G401.6 (cell line): Measurements from ENCODE around the gene TEPSIN.

Source experiments
- FAIRE-seq: peaks from 2 replicates; lab custom pipeline; 2012; peaks lifted over from hg19 to GRCh38; lab: Jason Lieb, UNC

Gene TEPSIN

GRCh38 chr17:81267390-81268067 lies 28.7 kb upstream of the TEPSIN start:
- no peak for FAIRE-seq

- FAIRE-seq = no peak
Measured at GRCh38 chr17:81265576-81265975, 26.7 kb upstream of the TEPSIN start.

- no peak for FAIRE-seq
Measured at GRCh38 chr17:81264640-81265039, 25.8 kb upstream of the TEPSIN start.

- no peak for FAIRE-seq
Measured at GRCh38 chr17:81263371-81264181, 24.7 kb upstream of the TEPSIN start.

GRCh38 chr17:81261582-81262336 lies 22.9 kb upstream of the TEPSIN start:
- FAIRE-seq = no peak

- no peak for FAIRE-seq
Measured at GRCh38 chr17:81261096-81261495, 22.2 kb upstream of the TEPSIN start.

- FAIRE-seq = no peak
Measured at GRCh38 chr17:81260641-81261040, 21.8 kb upstream of the TEPSIN start.

GRCh38 chr17:81260171-81260570 lies 21.3 kb upstream of the TEPSIN start:
- FAIRE-seq = no peak

GRCh38 chr17:81259058-81259605 lies 20.3 kb upstream of the TEPSIN start:
- FAIRE-seq = no peak

GRCh38 chr17:81258292-81258691 lies 19.4 kb upstream of the TEPSIN start:
- no peak for FAIRE-seq

- no peak for FAIRE-seq
Measured at GRCh38 chr17:81257533-81257932, 18.7 kb upstream of the TEPSIN start.

GRCh38 chr17:81256616-81257015 lies 17.8 kb upstream of the TEPSIN start:
- FAIRE-seq = no peak

- no peak for FAIRE-seq
Measured at GRCh38 chr17:81254955-81255717, 16.3 kb upstream of the TEPSIN start.

GRCh38 chr17:81253358-81254131 lies 14.7 kb upstream of the TEPSIN start:
- no peak for FAIRE-seq

- FAIRE-seq = no peak
Measured at GRCh38 chr17:81252987-81253329, 14.1 kb upstream of the TEPSIN start.

- FAIRE-seq = no peak
Measured at GRCh38 chr17:81252326-81252986, 13.6 kb upstream of the TEPSIN start.

- no peak for FAIRE-seq
Measured at GRCh38 chr17:81251709-81252301, 12.9 kb upstream of the TEPSIN start.

- FAIRE-seq = no peak
Measured at GRCh38 chr17:81251094-81251708, 12.3 kb upstream of the TEPSIN start.

- FAIRE-seq = no peak
Measured at GRCh38 chr17:81250286-81251093, 11.6 kb upstream of the TEPSIN start.
